Left kidney (tissue), 2 donors: Measurements from ENCODE around the gene SIX3. TPM values are rescaled to one million over a fixed set of nuclear protein-coding genes. Genes with fewer than 3 reads are reported as not detected.

Experiments used
- DNase-seq: peaks from one replicate; pipeline ENCODE4 v3.0.0-alpha.2; 2013
- polyA plus RNA-seq: library from polyadenylated mRNA; unstranded; fragments of 120-200 nt; gene quantifications from one replicate; pipeline ENCODE4 v1.2.1, GENCODE V29; 2013; ENCODE audit not compliant: insufficient read length

Gene SIX3
- polyA plus RNA-seq, 1 donor = not detected

GRCh38 chr2:44930274-44931197 is 11.0 kb upstream of the SIX3 start:
- DNase-seq = no peak

- no peak for DNase-seq
Measured at GRCh38 chr2:44931198-44931780, 10.2 kb upstream of the SIX3 start.

GRCh38 chr2:44932079-44932478 is 9.4 kb upstream of the SIX3 start:
- no peak for DNase-seq

- no peak for DNase-seq
Measured at GRCh38 chr2:44932564-44933392, 8.7 kb upstream of the SIX3 start.

GRCh38 chr2:44933434-44933951 is 8.0 kb upstream of the SIX3 start:
- DNase-seq = no peak

GRCh38 chr2:44934038-44934982 is 7.2 kb upstream of the SIX3 start:
- DNase-seq = no peak

- no peak for DNase-seq
Measured at GRCh38 chr2:44934983-44935728, 6.3 kb upstream of the SIX3 start.

GRCh38 chr2:44935729-44936098 is 5.8 kb upstream of the SIX3 start:
- DNase-seq = no peak

- no peak for DNase-seq
Measured at GRCh38 chr2:44936275-44936674, 5.2 kb upstream of the SIX3 start.

- no peak for DNase-seq
Measured at GRCh38 chr2:44936715-44937687, 4.5 kb upstream of the SIX3 start.

GRCh38 chr2:44937688-44938240 is 3.7 kb upstream of the SIX3 start:
- DNase-seq = no peak

- DNase-seq = no peak
Measured at GRCh38 chr2:44938287-44939105, 3.0 kb upstream of the SIX3 start.

- no peak for DNase-seq
Measured at GRCh38 chr2:44939106-44940048, 2.1 kb upstream of the SIX3 start.

GRCh38 chr2:44940049-44940494 is 1.4 kb upstream of the SIX3 start:
- DNase-seq = no peak

- no peak for DNase-seq
Measured at GRCh38 chr2:44940732-44941464, 604 bp upstream of the SIX3 start.
